IPS-15b (cell line): ENCODE measurements around the gene SMIM13.
"Not testable (repeated sequence)": the region's sequence is repeated elsewhere in the genome, so short reads cannot be mapped to it uniquely, and the experiment has no call there.

Experiments
- H3K27me3 ChIP-seq: one replicate; pipeline ENCODE4 v1.6.1; 2013; ENCODE audit warnings: low read length; ENCODE audit not compliant: control insufficient read depth, insufficient read depth
- H3K36me3 ChIP-seq: one replicate; pipeline ENCODE4 v1.6.1; 2013; ENCODE audit warnings: low read length; ENCODE audit not compliant: control insufficient read depth, insufficient read depth
- H3K4me1 ChIP-seq: one replicate; pipeline ENCODE4 v1.6.1; 2013; ENCODE audit warnings: mild to moderate bottlenecking, low read length; ENCODE audit not compliant: control insufficient read depth, insufficient read depth
- H3K4me3 ChIP-seq: one replicate; pipeline ENCODE4 v1.5.1; 2013; ENCODE audit warnings: low read depth, low read length
- H3K9ac ChIP-seq: one replicate; pipeline ENCODE4 v1.6.1; 2013; ENCODE audit warnings: low read depth, mild to moderate bottlenecking, low read length
- H3K9me3 ChIP-seq: one replicate; pipeline ENCODE4 v1.6.1; 2013; ENCODE audit warnings: mild to moderate bottlenecking, low read length; ENCODE audit not compliant: control insufficient read depth, insufficient read depth

The SMIM13 gene

DNA sequence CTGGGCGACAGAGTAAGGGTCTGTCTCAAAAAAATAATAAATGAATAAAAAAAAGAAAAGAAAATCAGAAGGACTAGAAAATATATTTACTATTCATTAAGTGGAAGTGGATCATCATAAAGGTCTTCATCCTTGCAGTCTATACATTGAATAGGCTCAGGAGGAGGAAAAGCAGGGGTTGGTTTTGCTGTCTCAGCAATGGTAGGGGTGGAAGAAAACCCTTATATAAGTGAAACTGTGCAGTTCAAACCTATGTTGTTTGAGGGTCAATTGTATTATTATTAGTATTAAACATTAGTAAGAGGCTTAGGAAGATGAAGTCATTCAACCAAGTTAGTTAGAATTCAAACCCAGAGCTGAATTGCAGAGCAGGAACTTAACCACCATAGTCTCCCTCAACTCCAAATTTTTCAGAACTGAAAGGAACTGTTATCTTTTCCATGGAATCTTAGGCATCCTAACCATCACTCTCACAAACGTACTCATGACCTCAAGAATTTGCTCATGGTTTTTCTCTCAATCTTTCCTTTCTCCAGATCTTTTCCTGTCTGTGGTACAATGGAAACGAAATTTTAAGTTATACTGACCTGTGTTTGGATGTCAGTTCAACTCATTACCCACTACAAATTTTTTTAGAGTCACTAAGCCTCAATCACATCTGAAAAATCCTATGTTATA is 7.7 kb upstream of the SMIM13 start:
- H3K27me3 ChIP-seq = no peaks in the 10 kb centered on the region
- no peaks in the 10 kb centered on the region for H3K36me3 ChIP-seq
- H3K4me1 ChIP-seq = no peaks in the 10 kb centered on the region
- H3K4me3 ChIP-seq = no peak overlapping the region
- no peaks in the 10 kb centered on the region for H3K9me3 ChIP-seq
- H3K9ac ChIP-seq = no peak overlapping the region

- H3K36me3 ChIP-seq, H3K4me3 ChIP-seq, H3K9me3 ChIP-seq, H3K27me3 ChIP-seq, H3K4me1 ChIP-seq, H3K9ac ChIP-seq: not testable (repeated sequence)
Observed at GRCh38 chr6:11087141-11087812, 6.4 kb upstream of the SMIM13 start.

GRCh38 chr6:11089695-11090094 is 3.9 kb upstream of the SMIM13 start:
- Histone ChIP-seq H3K9me3 (no peaks in the 10 kb centered on the region), H3K4me3 (no peak overlapping the region), H3K4me1 (no peaks in the 10 kb centered on the region), H3K27me3 (no peaks in the 10 kb centered on the region), H3K9ac (no peak overlapping the region), H3K36me3 (no peaks in the 10 kb centered on the region)

- not testable (repeated sequence) for H3K4me3 ChIP-seq, H3K9me3 ChIP-seq, H3K27me3 ChIP-seq, H3K36me3 ChIP-seq, H3K4me1 ChIP-seq, H3K9ac ChIP-seq
Observed at GRCh38 chr6:11091141-11091540, 2.5 kb upstream of the SMIM13 start.

DNA sequence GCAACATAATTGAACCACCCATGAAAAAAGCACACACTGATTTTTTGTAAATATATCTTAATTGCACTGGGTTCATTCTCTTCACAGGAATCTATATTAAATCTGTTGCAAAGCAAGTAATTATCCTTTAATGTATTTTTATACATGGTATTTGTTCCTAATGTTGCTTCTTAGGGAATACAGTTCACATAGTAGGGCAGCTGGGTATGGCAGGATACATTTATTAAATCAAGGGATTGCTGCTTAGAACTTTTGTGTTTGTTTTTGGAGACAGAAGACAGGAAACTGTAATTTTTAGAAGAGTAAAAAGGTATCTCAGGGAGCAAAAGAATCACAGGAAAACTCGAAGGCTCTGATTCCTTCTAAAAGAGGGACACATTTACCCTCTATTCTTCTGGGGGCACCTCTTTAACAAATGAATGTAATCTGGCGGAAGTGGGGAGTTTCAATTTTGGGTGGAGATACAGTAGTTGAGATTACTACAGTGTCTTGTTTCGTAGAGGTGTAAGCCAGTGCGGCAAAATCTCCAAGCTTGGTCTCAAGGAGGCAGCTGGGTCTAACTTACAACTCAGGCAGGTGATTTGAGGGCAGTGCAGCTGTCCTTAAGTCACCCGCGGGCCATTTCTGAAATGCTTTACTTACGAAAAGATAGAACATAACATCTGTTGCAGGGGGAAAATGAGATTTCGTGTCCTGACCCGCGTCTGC is 812 bp upstream of the SMIM13 start:
- peaks cover 3% of the 10 kb centered on the region for H3K4me1 ChIP-seq
- H3K9ac ChIP-seq = peak overlapping the region; percentile 38
- no peaks in the 10 kb centered on the region for H3K9me3 ChIP-seq
- H3K36me3 ChIP-seq = no peaks in the 10 kb centered on the region
- peak overlapping the region; percentile 82 for H3K4me3 ChIP-seq
- H3K27me3 ChIP-seq = no peaks in the 10 kb centered on the region

- H3K4me1 ChIP-seq = peaks cover 3% of the 10 kb centered on the region
- no peaks in the 10 kb centered on the region for H3K36me3 ChIP-seq
- peak overlapping the region; percentile 38 for H3K9ac ChIP-seq
- no peaks in the 10 kb centered on the region for H3K9me3 ChIP-seq
- peak overlapping the region; percentile 82 for H3K4me3 ChIP-seq
- H3K27me3 ChIP-seq = no peaks in the 10 kb centered on the region
Observed at GRCh38 chr6:11093376-11093625, 333 bp upstream of the SMIM13 start.

- H3K9me3 ChIP-seq = no peaks in the 10 kb centered on the region
Observed at GRCh38 chr6:11094411-11094851, 797 bp downstream of the SMIM13 start.

DNA sequence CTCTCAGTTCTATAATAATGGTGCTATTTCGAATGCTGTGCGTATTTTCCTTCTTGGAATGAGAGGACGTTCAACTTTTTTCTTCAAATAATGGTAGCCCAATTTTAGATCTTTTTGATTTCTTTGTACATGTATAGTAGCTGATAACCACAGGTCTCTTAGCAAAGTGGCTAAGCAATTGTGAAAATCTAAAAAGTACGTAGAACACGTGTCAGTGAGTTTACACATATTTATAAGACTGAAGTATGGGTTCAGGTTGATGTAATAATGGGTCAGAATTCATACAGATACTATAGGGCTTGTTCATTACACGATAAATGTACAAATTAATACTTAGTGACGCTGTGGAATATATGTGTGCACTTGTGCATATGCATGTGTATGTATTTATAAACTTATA is 1.3 kb downstream of the SMIM13 start:
- Histone ChIP-seq H3K4me1 (peaks cover 3% of the 10 kb centered on the region), H3K9me3 (no peaks in the 10 kb centered on the region), H3K27me3 (no peaks in the 10 kb centered on the region), H3K4me3 (peak overlapping the region; percentile 82), H3K36me3 (no peaks in the 10 kb centered on the region), H3K9ac (peak overlapping the region; percentile 50)

More at GRCh38 chr6:11094411-11094851, 797 bp downstream of the SMIM13 start:
- no peaks in the 10 kb centered on the region for H3K36me3 ChIP-seq
- H3K27me3 ChIP-seq = no peaks in the 10 kb centered on the region
- H3K4me3 ChIP-seq = peak overlapping the region; percentile 82
- H3K9ac ChIP-seq = peak overlapping the region; percentile 70
- peaks cover 3% of the 10 kb centered on the region for H3K4me1 ChIP-seq

DNA sequence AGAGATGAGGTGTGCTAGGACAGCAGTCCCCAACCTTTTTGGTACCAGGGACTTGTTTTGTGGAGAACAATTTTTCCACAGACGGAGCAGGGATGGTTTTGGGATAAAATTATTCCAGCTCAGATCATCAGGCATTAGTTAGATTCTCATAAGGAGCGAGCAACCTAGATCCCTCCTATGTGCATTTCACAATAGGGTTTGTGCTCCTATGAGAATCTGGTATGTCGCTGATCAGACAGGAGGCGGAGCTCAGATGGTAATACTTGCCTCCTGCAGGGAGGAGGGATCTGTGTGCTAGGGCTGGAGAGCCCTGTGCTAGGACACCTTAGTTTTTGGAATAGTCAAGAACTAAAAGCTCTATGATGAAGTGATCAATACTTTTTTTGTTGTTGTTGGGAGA is 2.5 kb downstream of the SMIM13 start:
- no peak overlapping the region for H3K9ac ChIP-seq
- H3K4me3 ChIP-seq = no peak overlapping the region
- H3K4me1 ChIP-seq = peaks cover 3% of the 10 kb centered on the region
- no peaks in the 10 kb centered on the region for H3K9me3 ChIP-seq
- no peaks in the 10 kb centered on the region for H3K27me3 ChIP-seq
- H3K36me3 ChIP-seq = no peaks in the 10 kb centered on the region

GRCh38 chr6:11097476-11097875 is 3.8 kb downstream of the SMIM13 start:
- H3K9me3 ChIP-seq = no peaks in the 10 kb centered on the region
- H3K36me3 ChIP-seq = no peaks in the 10 kb centered on the region
- no peak overlapping the region for H3K9ac ChIP-seq
- no peak overlapping the region for H3K4me3 ChIP-seq
- H3K4me1 ChIP-seq = peaks cover 3% of the 10 kb centered on the region
- no peaks in the 10 kb centered on the region for H3K27me3 ChIP-seq

DNA sequence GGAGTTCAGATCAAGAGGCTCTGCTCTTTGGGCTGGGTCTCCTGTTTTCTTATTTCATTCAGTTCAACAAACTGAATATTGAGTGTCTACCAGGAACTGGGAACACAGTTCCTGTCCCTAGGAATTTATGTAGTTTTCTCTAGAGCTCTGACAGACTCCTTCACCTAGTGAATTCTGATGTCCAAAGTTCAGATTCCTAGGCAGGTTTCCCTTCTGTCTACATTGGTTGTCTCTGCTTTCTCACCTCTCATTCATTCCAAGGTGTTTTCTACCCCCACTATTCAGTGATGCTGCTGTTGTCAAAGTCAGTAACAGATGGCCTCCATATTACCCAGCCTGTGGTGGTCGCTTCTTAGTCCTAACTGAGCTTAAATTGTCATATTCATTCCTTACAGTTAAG is 4.4 kb downstream of the SMIM13 start:
- H3K27me3 ChIP-seq = no peaks in the 10 kb centered on the region
- H3K9me3 ChIP-seq = no peaks in the 10 kb centered on the region
- H3K36me3 ChIP-seq = no peaks in the 10 kb centered on the region
- H3K4me1 ChIP-seq = peaks cover 3% of the 10 kb centered on the region
- H3K4me3 ChIP-seq = no peak overlapping the region
- H3K9ac ChIP-seq = no peak overlapping the region

- no peaks in the 10 kb centered on the region for H3K4me1 ChIP-seq
- no peaks in the 10 kb centered on the region for H3K9me3 ChIP-seq
- no peak overlapping the region for H3K9ac ChIP-seq
- no peak overlapping the region for H3K4me3 ChIP-seq
- no peaks in the 10 kb centered on the region for H3K36me3 ChIP-seq
- no peaks in the 10 kb centered on the region for H3K27me3 ChIP-seq
Observed at GRCh38 chr6:11101417-11101816, 7.8 kb downstream of the SMIM13 start.
